ENCODE data around the gene TBXAS1.

TBXAS1 gene

GRCh38 chr7:140031364-140031763 is 202.3 kb downstream of the TBXAS1 start:
- DNase-seq = no peak

- DNase-seq = no peak
Measured at GRCh38 chr7:140033036-140033435, 204.0 kb downstream of the TBXAS1 start.

GRCh38 chr7:140033779-140034363 is 204.8 kb downstream of the TBXAS1 start:
- DNase-seq = no peak

- DNase-seq = no peak
Measured at GRCh38 chr7:140034421-140034820, 205.4 kb downstream of the TBXAS1 start.

- no peak for DNase-seq
Measured at GRCh38 chr7:140035400-140036223, 206.5 kb downstream of the TBXAS1 start.

GRCh38 chr7:140036224-140036962 is 207.3 kb downstream of the TBXAS1 start:
- no peak for DNase-seq

- DNase-seq = no peak
Measured at GRCh38 chr7:140039066-140039465, 210.0 kb downstream of the TBXAS1 start.

- DNase-seq = no peak
Measured at GRCh38 chr7:140039896-140040295, 210.8 kb downstream of the TBXAS1 start.

- no peak for DNase-seq
Measured at GRCh38 chr7:140041659-140042385, 212.8 kb downstream of the TBXAS1 start.

GRCh38 chr7:140042386-140042670 is 213.3 kb downstream of the TBXAS1 start:
- no peak for DNase-seq

GRCh38 chr7:140044251-140044650 is 215.2 kb downstream of the TBXAS1 start:
- no peak for DNase-seq

GRCh38 chr7:140045697-140046096 is 216.6 kb downstream of the TBXAS1 start:
- DNase-seq = no peak

- DNase-seq = no peak
Measured at GRCh38 chr7:140047197-140047596, 218.1 kb downstream of the TBXAS1 start.

- no peak for DNase-seq
Measured at GRCh38 chr7:140048138-140048537, 219.1 kb downstream of the TBXAS1 start.

GRCh38 chr7:140048989-140049338 is 219.9 kb downstream of the TBXAS1 start:
- DNase-seq = no peak

- no peak for DNase-seq
Measured at GRCh38 chr7:140049339-140050024, 220.4 kb downstream of the TBXAS1 start.

- no peak for DNase-seq
Measured at GRCh38 chr7:140050100-140050499, 221.0 kb downstream of the TBXAS1 start.

GRCh38 chr7:140051820-140052219 is 222.8 kb downstream of the TBXAS1 start:
- DNase-seq = no peak

GRCh38 chr7:140053812-140054539 is 224.9 kb downstream of the TBXAS1 start:
- DNase-seq = no peak

- no peak for DNase-seq
Measured at GRCh38 chr7:140054751-140055150, 225.7 kb downstream of the TBXAS1 start.

GRCh38 chr7:140055833-140056232 is 226.8 kb downstream of the TBXAS1 start:
- no peak for DNase-seq

Measured in activated T-cell treated with anti-CD3 and anti-CD28 coated beads for 4 hours (primary cell).